Measurements from ENCODE around the gene ACOT11.

ACOT11 gene

GRCh38 chr1:54574158-54574778 lies 26.2 kb downstream of the ACOT11 start:
- H3K4me1 ChIP-seq (ENCODE audit: control insufficient read depth in 1 of 2, insufficient read depth in 2 of 2, low read length in 2 of 2): peaks cover 5 to 15% of the 10 kb centered on the region in 2 donors
- no peaks in the 10 kb centered on the region for H3K9me3 ChIP-seq (ENCODE audit: control insufficient read depth in 1 of 2, low read length in 2 of 2)
- H3K36me3 ChIP-seq (ENCODE audit: control insufficient read depth in 1 of 2, insufficient read depth in 2 of 2, low read length in 2 of 2): peaks cover 0 to 33% of the 10 kb centered on the region in 2 donors
- H3K4me3 ChIP-seq (ENCODE audit: low read depth in 1 of 2, low read length in 2 of 2): no peak overlapping the region
- H3K9ac ChIP-seq (ENCODE audit: low read depth in 1 of 2, low read length in 2 of 2): no peak overlapping the region
- no peak overlapping the region for H3K27ac ChIP-seq (ENCODE audit: low read depth, low read length)
- H3K27me3 ChIP-seq (ENCODE audit: control insufficient read depth in 1 of 2, insufficient read depth in 2 of 2, low read length in 2 of 2): no peaks in the 10 kb centered on the region

GRCh38 chr1:54575161-54575560 lies 27.1 kb downstream of the ACOT11 start:
- Histone ChIP-seq H3K27ac (ENCODE audit: low read depth, low read length) (no peak overlapping the region), H3K4me1 (ENCODE audit: control insufficient read depth in 1 of 2, insufficient read depth in 2 of 2, low read length in 2 of 2) (peaks cover 5 to 13% of the 10 kb centered on the region in 2 donors), H3K4me3 (ENCODE audit: low read depth in 1 of 2, low read length in 2 of 2) (no peak overlapping the region), H3K9me3 (ENCODE audit: control insufficient read depth in 1 of 2, low read length in 2 of 2) (no peaks in the 10 kb centered on the region), H3K9ac (ENCODE audit: low read depth in 1 of 2, low read length in 2 of 2) (no peak overlapping the region), H3K36me3 (ENCODE audit: control insufficient read depth in 1 of 2, insufficient read depth in 2 of 2, low read length in 2 of 2) (peaks cover 0 to 24% of the 10 kb centered on the region in 2 donors), H3K27me3 (ENCODE audit: control insufficient read depth in 1 of 2, insufficient read depth in 2 of 2, low read length in 2 of 2) (no peaks in the 10 kb centered on the region)

GRCh38 chr1:54575605-54576290 lies 27.7 kb downstream of the ACOT11 start:
- Histone ChIP-seq H3K27me3 (ENCODE audit: control insufficient read depth in 1 of 2, insufficient read depth in 2 of 2, low read length in 2 of 2) (no peaks in the 10 kb centered on the region), H3K36me3 (ENCODE audit: control insufficient read depth in 1 of 2, insufficient read depth in 2 of 2, low read length in 2 of 2) (peaks cover 0 to 28% of the 10 kb centered on the region in 2 donors), H3K4me1 (ENCODE audit: control insufficient read depth in 1 of 2, insufficient read depth in 2 of 2, low read length in 2 of 2) (peaks cover 10 to 16% of the 10 kb centered on the region in 2 donors), H3K4me3 (ENCODE audit: low read depth in 1 of 2, low read length in 2 of 2) (no peak overlapping the region), H3K9ac (ENCODE audit: low read depth in 1 of 2, low read length in 2 of 2) (no peak overlapping the region), H3K9me3 (ENCODE audit: control insufficient read depth in 1 of 2, low read length in 2 of 2) (no peaks in the 10 kb centered on the region), H3K27ac (ENCODE audit: low read depth, low read length) (no peak overlapping the region)

- H3K27me3 ChIP-seq (ENCODE audit: control insufficient read depth in 1 of 2, insufficient read depth in 2 of 2, low read length in 2 of 2): no peaks in the 10 kb centered on the region
- no peaks in the 10 kb centered on the region for H3K9me3 ChIP-seq (ENCODE audit: control insufficient read depth in 1 of 2, low read length in 2 of 2)
- H3K4me1 ChIP-seq (ENCODE audit: control insufficient read depth in 1 of 2, insufficient read depth in 2 of 2, low read length in 2 of 2): peaks cover 18 to 26% of the 10 kb centered on the region in 2 donors
- no peak overlapping the region for H3K4me3 ChIP-seq (ENCODE audit: low read depth in 1 of 2, low read length in 2 of 2)
- peaks cover 0 to 23% of the 10 kb centered on the region in 2 donors for H3K36me3 ChIP-seq (ENCODE audit: control insufficient read depth in 1 of 2, insufficient read depth in 2 of 2, low read length in 2 of 2)
- no peak overlapping the region for H3K9ac ChIP-seq (ENCODE audit: low read depth in 1 of 2, low read length in 2 of 2)
- H3K27ac ChIP-seq (ENCODE audit: low read depth, low read length): no peak overlapping the region
Measured at GRCh38 chr1:54577612-54578011, 29.6 kb downstream of the ACOT11 start.

- H3K4me1 ChIP-seq (ENCODE audit: control insufficient read depth in 1 of 2, insufficient read depth in 2 of 2, low read length in 2 of 2): peaks cover 18 to 26% of the 10 kb centered on the region in 2 donors
- no peak overlapping the region for H3K9ac ChIP-seq (ENCODE audit: low read depth in 1 of 2, low read length in 2 of 2)
Measured at GRCh38 chr1:54579337-54579781, 31.3 kb downstream of the ACOT11 start.

GRCh38 chr1:54580856-54581550 lies 33.0 kb downstream of the ACOT11 start:
- Histone ChIP-seq H3K9me3 (ENCODE audit: control insufficient read depth in 1 of 2, low read length in 2 of 2) (no peaks in the 10 kb centered on the region), H3K4me1 (ENCODE audit: control insufficient read depth in 1 of 2, insufficient read depth in 2 of 2, low read length in 2 of 2) (peaks cover 18 to 26% of the 10 kb centered on the region in 2 donors), H3K9ac (ENCODE audit: low read depth in 1 of 2, low read length in 2 of 2) (no peak overlapping the region), H3K27me3 (ENCODE audit: control insufficient read depth in 1 of 2, insufficient read depth in 2 of 2, low read length in 2 of 2) (no peaks in the 10 kb centered on the region), H3K36me3 (ENCODE audit: control insufficient read depth in 1 of 2, insufficient read depth in 2 of 2, low read length in 2 of 2) (peaks cover 4 to 32% of the 10 kb centered on the region in 2 donors), H3K27ac (ENCODE audit: low read depth, low read length) (peak overlapping the region; percentile 46), H3K4me3 (ENCODE audit: low read depth in 1 of 2, low read length in 2 of 2) (no peak overlapping the region)

More at GRCh38 chr1:54579337-54579781, 31.3 kb downstream of the ACOT11 start:
- Histone ChIP-seq H3K27me3 (ENCODE audit: control insufficient read depth in 1 of 2, insufficient read depth in 2 of 2, low read length in 2 of 2) (no peaks in the 10 kb centered on the region), H3K27ac (ENCODE audit: low read depth, low read length) (no peak overlapping the region), H3K4me3 (ENCODE audit: low read depth in 1 of 2, low read length in 2 of 2) (no peak overlapping the region), H3K9me3 (ENCODE audit: control insufficient read depth in 1 of 2, low read length in 2 of 2) (no peaks in the 10 kb centered on the region), H3K36me3 (ENCODE audit: control insufficient read depth in 1 of 2, insufficient read depth in 2 of 2, low read length in 2 of 2) (peaks cover 0 to 24% of the 10 kb centered on the region in 2 donors)

- H3K27me3 ChIP-seq (ENCODE audit: control insufficient read depth in 1 of 2, insufficient read depth in 2 of 2, low read length in 2 of 2): no peaks in the 10 kb centered on the region
- no peak overlapping the region for H3K4me3 ChIP-seq (ENCODE audit: low read depth in 1 of 2, low read length in 2 of 2)
- no peak overlapping the region for H3K9ac ChIP-seq (ENCODE audit: low read depth in 1 of 2, low read length in 2 of 2)
- H3K4me1 ChIP-seq (ENCODE audit: control insufficient read depth in 1 of 2, insufficient read depth in 2 of 2, low read length in 2 of 2): peaks cover 18 to 26% of the 10 kb centered on the region in 2 donors
- H3K27ac ChIP-seq (ENCODE audit: low read depth, low read length): peak overlapping the region; percentile 52
- no peaks in the 10 kb centered on the region for H3K9me3 ChIP-seq (ENCODE audit: control insufficient read depth in 1 of 2, low read length in 2 of 2)
- H3K36me3 ChIP-seq (ENCODE audit: control insufficient read depth in 1 of 2, insufficient read depth in 2 of 2, low read length in 2 of 2): peaks cover 4 to 32% of the 10 kb centered on the region in 2 donors
Measured at GRCh38 chr1:54581621-54582035, 33.6 kb downstream of the ACOT11 start.

GRCh38 chr1:54582566-54583306 lies 34.7 kb downstream of the ACOT11 start:
- Histone ChIP-seq H3K4me3 (ENCODE audit: low read depth in 1 of 2, low read length in 2 of 2) (no peak overlapping the region), H3K36me3 (ENCODE audit: control insufficient read depth in 1 of 2, insufficient read depth in 2 of 2, low read length in 2 of 2) (peaks cover 7 to 37% of the 10 kb centered on the region in 2 donors), H3K9ac (ENCODE audit: low read depth in 1 of 2, low read length in 2 of 2) (no peak overlapping the region), H3K27me3 (ENCODE audit: control insufficient read depth in 1 of 2, insufficient read depth in 2 of 2, low read length in 2 of 2) (no peaks in the 10 kb centered on the region), H3K4me1 (ENCODE audit: control insufficient read depth in 1 of 2, insufficient read depth in 2 of 2, low read length in 2 of 2) (peaks cover 18 to 24% of the 10 kb centered on the region in 2 donors), H3K9me3 (ENCODE audit: control insufficient read depth in 1 of 2, low read length in 2 of 2) (no peaks in the 10 kb centered on the region), H3K27ac (ENCODE audit: low read depth, low read length) (no peak overlapping the region)

GRCh38 chr1:54583307-54583686 lies 35.3 kb downstream of the ACOT11 start:
- H3K4me1 ChIP-seq (ENCODE audit: control insufficient read depth in 1 of 2, insufficient read depth in 2 of 2, low read length in 2 of 2): peaks cover 18 to 19% of the 10 kb centered on the region in 2 donors
- no peaks in the 10 kb centered on the region for H3K9me3 ChIP-seq (ENCODE audit: control insufficient read depth in 1 of 2, low read length in 2 of 2)
- no peaks in the 10 kb centered on the region for H3K27me3 ChIP-seq (ENCODE audit: control insufficient read depth in 1 of 2, insufficient read depth in 2 of 2, low read length in 2 of 2)
- H3K36me3 ChIP-seq (ENCODE audit: control insufficient read depth in 1 of 2, insufficient read depth in 2 of 2, low read length in 2 of 2): peaks cover 7 to 39% of the 10 kb centered on the region in 2 donors
- no peak overlapping the region for H3K27ac ChIP-seq (ENCODE audit: low read depth, low read length)
- H3K4me3 ChIP-seq (ENCODE audit: low read depth in 1 of 2, low read length in 2 of 2): no peak overlapping the region
- H3K9ac ChIP-seq (ENCODE audit: low read depth in 1 of 2, low read length in 2 of 2): no peak overlapping the region

Measured in duodenal mucosa (tissue), 2 donors.